ENCODE data around the gene STRBP.

The STRBP gene

DNA sequence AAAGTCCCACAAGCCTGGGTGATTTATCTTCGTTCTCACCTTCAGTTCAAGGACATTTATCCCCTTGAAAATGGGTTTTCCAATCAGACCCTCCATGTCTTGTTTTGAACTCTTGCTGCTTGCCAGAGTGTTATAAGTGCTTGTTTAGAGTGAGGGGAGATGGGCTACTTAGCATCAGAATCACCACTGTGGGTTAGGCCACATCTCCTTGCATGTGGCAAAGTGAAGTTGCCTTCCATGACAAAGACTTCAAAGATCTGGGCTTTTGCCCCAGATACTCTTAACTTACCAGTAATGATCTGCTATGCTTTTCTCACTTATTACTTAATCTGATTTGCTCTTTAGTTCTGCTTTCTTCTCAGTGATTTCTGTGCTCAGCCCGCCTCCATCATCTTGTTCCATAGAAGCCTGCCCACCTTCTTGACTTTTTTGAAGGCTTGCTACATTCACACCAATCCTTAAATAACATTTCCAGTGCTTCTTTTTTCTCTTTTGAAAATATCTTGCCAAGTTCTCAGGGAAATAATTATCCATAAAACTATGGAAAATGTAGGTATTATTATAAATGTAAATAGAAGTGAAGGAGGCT lies 195.9 kb downstream of the STRBP start:
- no peak for DNase-seq (ENCODE audit: low read depth in 2 of 2, low spot score in 1 of 2)

Measured in stimulated activated CD8-positive, alpha-beta memory T cell treated with anti-CD3 and anti-CD28 coated beads, Interleukin-4, amount 100 ng/mL, for 1 hour (primary cell).